Gastroesophageal sphincter (tissue), 4 donors: ENCODE data around the gene KCNG4. TPM values are rescaled to one million over a fixed set of nuclear protein-coding genes. Genes with fewer than 3 reads are reported as not detected.

Experiments used
- ATAC-seq: fragments of 150-250 bp; one replicate; pipeline ENCODE4 v1.9.1; 2016; ENCODE audit warnings: mild to moderate bottlenecking, moderate library complexity
- H3K27ac ChIP-seq, 4 donors: fragments of 200-600 bp; sonication (generic) in 3 of 4; 1 replicate in 3 of 4; 2 replicates in 1 of 4; pipeline ENCODE4 v1.5.1; 2016 to 2019
- H3K27me3 ChIP-seq: fragments of 200-600 bp; sonication (generic); one replicate; pipeline ENCODE4 v1.5.1; 2019
- H3K36me3 ChIP-seq, 2 donors: fragments of 200-600 bp; sonication (generic); one replicate each; pipeline ENCODE4 v1.5.1; 2019; ENCODE audit warnings: control low read depth in 1 of 2
- H3K4me1 ChIP-seq, 3 donors: fragments of 200-600 bp; sonication (generic); 1 replicate in 2 of 3; 2 replicates in 1 of 3; pipeline ENCODE4 v1.5.1; 2016 to 2019; ENCODE audit warnings: control low read depth in 2 of 3
- H3K4me3 ChIP-seq, 2 donors: fragments of 200-600 bp; sonication (generic); one replicate each; pipeline ENCODE4 v1.5.1; 2019; ENCODE audit warnings: mild to moderate bottlenecking in 1 of 2, moderate library complexity in 1 of 2
- H3K9me3 ChIP-seq, 3 donors: fragments of 200-600 bp; sonication (generic); one replicate each; pipeline ENCODE4 v1.5.1; 2017 to 2019; ENCODE audit warnings: control low read depth in 2 of 3
- EP300 ChIP-seq: sonication (generic); formaldehyde crosslinking; IDR thresholded peaks from one replicate; pipeline ENCODE4 v1.6.1; 2017; ENCODE audit warnings: antibody characterized with exemption, mild to moderate bottlenecking
- POLR2A ChIP-seq, 2 donors: fragments of 450-650 bp; IDR thresholded peaks; one replicate each; pipeline ENCODE4 v1.6.1; 2017; ENCODE audit warnings: antibody characterized with exemption in 2 of 2, mild to moderate bottlenecking in 2 of 2, moderate library complexity in 1 of 2
- POLR2AphosphoS5 ChIP-seq: sonication (generic); formaldehyde crosslinking; IDR thresholded peaks from one replicate; pipeline ENCODE4 v1.6.1; 2017; ENCODE audit warnings: antibody characterized with exemption
- WGBS, 2 donors: methylation state at CpG; one replicate each; pipeline ENCODE4 v1.1.5; 2018; ENCODE audit warnings: low coverage in 1 of 2; 5-methylcytosine and 5-hydroxymethylcytosine counted together
- total RNA-seq, 4 donors: library from RNA; depleted of rRNA; stranded (reverse); fragments of >200 nt; gene quantifications; one replicate each; pipeline ENCODE4 v1.1.0, GENCODE V29; 2016
- TF ChIP-seq, protein P1 (sequence below), 4 experiments: fragments of 200-600 bp in 2 of 4; fragments of 450-650 bp in 2 of 4; sonication (generic) in 1 of 4; IDR thresholded peaks; one replicate each; pipeline ENCODE4 v1.5.1; 2017 to 2019; ENCODE audit warnings: antibody characterized with exemption in 4 of 4, mild to moderate bottlenecking in 2 of 4, moderate library complexity in 2 of 4

The KCNG4 gene
- total RNA-seq, 4 donors from 2014 or later = not detected

DNA sequence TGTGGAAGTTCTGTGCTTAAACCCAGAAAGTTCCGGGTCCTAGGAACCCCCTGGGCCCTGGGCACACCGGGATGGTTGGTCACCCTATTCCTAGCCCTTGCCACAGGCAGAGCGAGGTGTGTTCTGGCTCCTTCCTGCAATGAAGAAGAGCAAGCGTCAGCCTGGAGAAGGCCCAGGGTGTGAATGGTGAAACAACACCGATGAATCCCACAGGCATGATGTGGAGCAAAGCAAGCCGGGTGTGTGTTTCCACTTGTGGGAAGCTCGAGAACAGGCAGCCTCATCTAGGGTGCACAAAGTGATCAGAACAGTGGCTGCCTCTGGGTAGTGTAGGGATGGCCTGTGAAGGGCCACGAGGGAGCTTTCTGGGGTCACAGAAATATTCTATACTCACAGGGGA lies 13.8 kb downstream of the KCNG4 start:
- WGBS, 2 donors = 68 to 90% methylated on average over 2 to 6 of the region's 8 CpGs
- TF ChIP-seq EP300 (no peak), POLR2AphosphoS5 (no peak), POLR2A (IDR thresholded peaks at IDR 0.05) (no peak)
- TF ChIP-seq, protein P1, sequence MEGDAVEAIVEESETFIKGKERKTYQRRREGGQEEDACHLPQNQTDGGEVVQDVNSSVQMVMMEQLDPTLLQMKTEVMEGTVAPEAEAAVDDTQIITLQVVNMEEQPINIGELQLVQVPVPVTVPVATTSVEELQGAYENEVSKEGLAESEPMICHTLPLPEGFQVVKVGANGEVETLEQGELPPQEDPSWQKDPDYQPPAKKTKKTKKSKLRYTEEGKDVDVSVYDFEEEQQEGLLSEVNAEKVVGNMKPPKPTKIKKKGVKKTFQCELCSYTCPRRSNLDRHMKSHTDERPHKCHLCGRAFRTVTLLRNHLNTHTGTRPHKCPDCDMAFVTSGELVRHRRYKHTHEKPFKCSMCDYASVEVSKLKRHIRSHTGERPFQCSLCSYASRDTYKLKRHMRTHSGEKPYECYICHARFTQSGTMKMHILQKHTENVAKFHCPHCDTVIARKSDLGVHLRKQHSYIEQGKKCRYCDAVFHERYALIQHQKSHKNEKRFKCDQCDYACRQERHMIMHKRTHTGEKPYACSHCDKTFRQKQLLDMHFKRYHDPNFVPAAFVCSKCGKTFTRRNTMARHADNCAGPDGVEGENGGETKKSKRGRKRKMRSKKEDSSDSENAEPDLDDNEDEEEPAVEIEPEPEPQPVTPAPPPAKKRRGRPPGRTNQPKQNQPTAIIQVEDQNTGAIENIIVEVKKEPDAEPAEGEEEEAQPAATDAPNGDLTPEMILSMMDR (IDR thresholded peaks at IDR 0.05) = no peak
- no peak for ATAC-seq
- Histone ChIP-seq H3K36me3 (no peaks in the 10 kb centered on the region), H3K4me3 (no peak overlapping the region), H3K27ac (no peak overlapping the region), H3K27me3 (no peaks in the 10 kb centered on the region), H3K9me3 (no peaks in the 10 kb centered on the region), H3K4me1 (peaks cover 0 to 12% (median 8%) of the 10 kb centered on the region in 3 donors)

DNA sequence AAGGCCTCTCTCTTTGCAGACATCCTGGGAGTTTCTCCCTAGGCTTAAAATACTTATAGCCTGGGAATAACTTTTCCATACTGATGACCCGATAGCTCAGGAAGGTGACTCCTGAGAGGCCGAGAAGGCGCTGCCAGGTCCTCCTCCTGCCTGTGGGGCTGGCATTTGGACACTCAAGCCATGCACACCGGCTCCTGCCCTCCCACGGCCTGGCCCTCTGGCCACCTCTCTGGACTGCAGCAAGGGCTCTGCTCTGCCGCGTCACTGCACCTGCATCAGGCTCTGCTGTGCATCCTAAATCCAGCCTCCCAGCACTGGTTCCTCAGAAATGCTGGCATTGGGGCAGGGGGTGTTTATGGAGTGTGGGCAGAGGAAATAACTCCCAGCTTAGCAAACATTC lies 14.2 kb downstream of the KCNG4 start:
- Histone ChIP-seq H3K27ac (no peak overlapping the region), H3K9me3 (no peaks in the 10 kb centered on the region), H3K27me3 (no peaks in the 10 kb centered on the region), H3K4me1 (peaks cover 0 to 12% (median 8%) of the 10 kb centered on the region in 3 donors), H3K36me3 (no peaks in the 10 kb centered on the region), H3K4me3 (no peak overlapping the region)
- WGBS, 2 donors = 48 to 92% methylated on average over 2 to 3 of the region's 7 CpGs
- no peak for ATAC-seq
- TF ChIP-seq POLR2A (IDR thresholded peaks at IDR 0.05) (no peak), EP300 (no peak), POLR2AphosphoS5 (no peak)
- TF ChIP-seq, protein P1 (IDR thresholded peaks at IDR 0.05) = no peak

DNA sequence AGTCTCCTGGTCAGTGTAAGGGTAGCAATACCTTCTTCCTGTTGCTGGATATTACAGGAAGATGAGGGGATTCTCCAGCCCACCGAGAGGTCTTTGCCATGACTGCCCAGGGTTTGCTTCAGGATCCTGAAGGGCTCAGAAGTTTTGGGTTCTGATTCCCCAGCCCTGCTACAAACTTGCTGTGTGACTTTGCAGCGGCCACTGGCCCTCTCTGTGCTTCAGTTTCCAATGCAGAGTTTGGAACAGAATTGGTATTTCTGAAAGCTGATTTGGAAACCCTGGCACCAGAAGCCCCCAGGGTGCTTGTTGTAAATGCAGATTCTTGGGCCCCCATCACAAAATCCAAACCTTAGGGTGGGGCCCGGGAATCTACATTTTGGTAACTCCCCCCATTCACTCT lies 14.7 kb downstream of the KCNG4 start:
- ATAC-seq = no peak

DNA sequence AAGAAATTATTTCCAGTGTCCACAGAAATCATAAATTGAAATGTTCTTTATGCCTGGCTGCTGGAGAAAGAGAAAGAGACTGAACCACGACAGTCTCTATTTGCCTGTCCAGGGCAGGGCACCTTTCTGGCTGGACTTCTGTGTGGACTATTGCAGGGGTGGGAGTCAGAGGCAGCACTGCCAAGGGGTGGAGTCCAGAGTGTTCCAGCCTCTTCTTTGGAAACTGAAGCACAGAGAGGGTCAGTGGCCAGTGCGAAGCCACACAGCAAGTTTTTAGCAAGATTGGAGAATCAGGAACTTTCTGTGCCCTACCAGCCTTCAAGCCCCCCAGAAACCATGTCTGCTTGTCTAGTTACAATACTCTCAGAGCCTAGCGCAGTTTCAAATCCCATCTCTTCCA lies 15.3 kb downstream of the KCNG4 start:
- H3K4me1 ChIP-seq = peaks cover 0 to 12% (median 8%) of the 10 kb centered on the region in 3 donors
- WGBS, 2 donors = 91 to 95% methylated on average over 2 of the region's 3 CpGs

More for the DNA sequence above, 14.7 kb downstream of the KCNG4 start:
- WGBS, 2 donors = 100% methylated on average over 1 of the region's 3 CpGs; no CpG with 5 or more reads in 1 of the 2 donors
- H3K27me3 ChIP-seq = no peaks in the 10 kb centered on the region
- H3K27ac ChIP-seq = no peak overlapping the region
- no peaks in the 10 kb centered on the region for H3K9me3 ChIP-seq
- H3K36me3 ChIP-seq = no peaks in the 10 kb centered on the region
- peaks cover 0 to 12% (median 8%) of the 10 kb centered on the region in 3 donors for H3K4me1 ChIP-seq
- TF ChIP-seq POLR2AphosphoS5 = no peak
- TF ChIP-seq, protein P1 (IDR thresholded peaks at IDR 0.05) = no peak
- no peak for TF ChIP-seq POLR2A (IDR thresholded peaks at IDR 0.05)
- TF ChIP-seq EP300 = no peak
- H3K4me3 ChIP-seq = no peak overlapping the region

DNA sequence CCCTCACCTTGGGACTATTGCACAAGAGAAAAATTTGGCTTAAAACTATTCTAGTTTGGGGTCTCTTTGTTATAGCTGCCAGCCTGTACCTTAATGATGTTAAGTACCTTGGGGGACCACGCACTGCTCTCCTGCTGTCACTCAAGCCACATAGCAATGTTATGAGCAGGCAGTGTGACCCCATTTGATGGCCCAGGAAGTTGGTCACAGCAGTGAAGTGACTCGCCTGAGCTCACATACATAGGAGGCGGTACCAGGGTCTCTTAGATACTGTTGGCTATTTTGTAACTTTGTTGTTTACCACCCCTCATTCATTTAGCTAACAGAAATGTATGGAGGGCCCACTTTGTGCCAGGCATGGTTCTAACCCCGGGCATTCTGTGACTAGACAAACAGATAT lies 16.4 kb downstream of the KCNG4 start:
- no peak overlapping the region for H3K27ac ChIP-seq
- H3K4me3 ChIP-seq = no peak overlapping the region
- H3K9me3 ChIP-seq = no peaks in the 10 kb centered on the region
- 91% methylated on average over 4 of the region's 4 CpGs; no CpG with 5 or more reads in 1 of the 2 donors for WGBS, 2 donors
- no peaks in the 10 kb centered on the region for H3K36me3 ChIP-seq
- TF ChIP-seq POLR2A (IDR thresholded peaks at IDR 0.05) (no peak), POLR2AphosphoS5 (no peak), EP300 (no peak)
- TF ChIP-seq, protein P1 (IDR thresholded peaks at IDR 0.05) = no peak
- no peaks in the 10 kb centered on the region for H3K27me3 ChIP-seq
- ATAC-seq = no peak
- H3K4me1 ChIP-seq = peaks cover 0 to 9% (median 8%) of the 10 kb centered on the region in 3 donors

More for the DNA sequence above, 15.3 kb downstream of the KCNG4 start:
- ATAC-seq = no peak
- no peak for TF ChIP-seq EP300
- TF ChIP-seq, protein P1 (IDR thresholded peaks at IDR 0.05) = no peak
- TF ChIP-seq POLR2AphosphoS5 = no peak
- no peak for TF ChIP-seq POLR2A (IDR thresholded peaks at IDR 0.05)
- no peak overlapping the region for H3K4me3 ChIP-seq
- H3K27me3 ChIP-seq = no peaks in the 10 kb centered on the region
- H3K9me3 ChIP-seq = no peaks in the 10 kb centered on the region
- H3K27ac ChIP-seq = no peak overlapping the region
- no peaks in the 10 kb centered on the region for H3K36me3 ChIP-seq
